Effector memory CD4-positive, alpha-beta T cell (primary cell): ENCODE data around the gene FOXL2NB.

Experiments
- DNase-seq, 3 donors: peaks; one replicate each; pipeline ENCODE4 v3.0.0-alpha.2; 2020
- H3K27ac ChIP-seq: 2 replicates; pipeline ENCODE4 v1.7.0; 2013; ENCODE audit warnings: mild to moderate bottlenecking, low read length, moderate library complexity; ENCODE audit not compliant: insufficient read depth, poor library complexity, severe bottlenecking
- H3K27me3 ChIP-seq: replicated peaks from 2 replicates; pipeline ENCODE4 v1.7.0; 2013; ENCODE audit warnings: mild to moderate bottlenecking, low read length; ENCODE audit not compliant: insufficient read depth, control insufficient read depth, poor library complexity, severe bottlenecking
- H3K36me3 ChIP-seq: 2 replicates; pipeline ENCODE4 v1.7.0; 2013; ENCODE audit warnings: mild to moderate bottlenecking, low read length, moderate library complexity; ENCODE audit not compliant: control insufficient read depth, insufficient read depth
- H3K4me1 ChIP-seq: 2 replicates; pipeline ENCODE4 v1.7.0; 2013; ENCODE audit warnings: low read length, mild to moderate bottlenecking; ENCODE audit not compliant: control insufficient read depth, insufficient read depth, poor library complexity, severe bottlenecking
- H3K4me3 ChIP-seq: 2 replicates; pipeline ENCODE4 v1.7.0; 2013; ENCODE audit warnings: low read length, low read depth, mild to moderate bottlenecking; ENCODE audit not compliant: insufficient read depth, poor library complexity, severe bottlenecking
- H3K9me3 ChIP-seq: 2 replicates; pipeline ENCODE4 v1.7.0; 2013; ENCODE audit warnings: mild to moderate bottlenecking, low read length, moderate library complexity; ENCODE audit not compliant: control insufficient read depth

FOXL2NB gene

DNA sequence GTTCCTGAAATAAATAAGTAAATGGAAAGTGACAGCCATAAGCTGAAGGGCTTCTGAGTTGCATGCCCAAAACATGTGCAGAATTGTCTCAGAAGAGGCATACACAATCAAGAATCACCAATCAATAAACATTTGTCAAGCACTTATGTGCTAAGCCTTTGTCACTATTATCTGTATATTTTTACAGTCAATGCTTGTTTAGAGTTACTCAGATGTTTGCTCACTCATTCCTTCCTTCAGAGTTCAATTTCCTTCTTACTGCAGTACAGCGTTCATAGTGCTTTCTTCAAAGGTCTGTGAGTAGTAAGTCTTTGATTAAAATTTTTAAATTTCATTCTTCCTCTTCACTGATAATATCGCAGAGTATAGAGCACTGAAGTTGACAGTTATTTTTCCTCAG, 17.2 kb downstream of the FOXL2NB start:
- Histone ChIP-seq H3K27ac (no peak overlapping the region), H3K4me3 (no peak overlapping the region), H3K4me1 (no peaks in the 10 kb centered on the region), H3K27me3 (peaks cover 27% of the 10 kb centered on the region), H3K36me3 (no peaks in the 10 kb centered on the region), H3K9me3 (no peaks in the 10 kb centered on the region)
- DNase-seq: no peak

DNA sequence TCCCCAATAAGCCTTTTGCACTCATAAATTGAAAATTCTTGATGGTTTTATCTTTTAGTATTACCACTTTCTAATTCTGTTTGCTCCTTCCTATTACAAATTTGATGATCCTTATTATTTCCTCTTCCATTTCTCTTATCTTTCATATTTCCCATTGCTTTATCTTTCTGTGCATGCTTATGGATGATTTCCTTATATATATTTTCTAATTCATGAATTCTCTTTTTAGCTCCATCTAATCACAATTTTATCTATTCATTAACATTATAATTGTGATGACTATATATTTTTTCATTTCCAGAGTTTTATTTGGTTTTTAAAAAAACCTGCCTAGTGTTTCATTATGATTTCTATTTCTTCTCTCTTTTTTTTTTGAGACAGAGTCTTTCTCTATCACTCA, 17.9 kb downstream of the FOXL2NB start:
- Histone ChIP-seq H3K9me3 (no peaks in the 10 kb centered on the region), H3K4me1 (no peaks in the 10 kb centered on the region), H3K27ac (no peak overlapping the region), H3K36me3 (no peaks in the 10 kb centered on the region), H3K4me3 (no peak overlapping the region), H3K27me3 (peaks cover 27% of the 10 kb centered on the region)
- no peak for DNase-seq

DNA sequence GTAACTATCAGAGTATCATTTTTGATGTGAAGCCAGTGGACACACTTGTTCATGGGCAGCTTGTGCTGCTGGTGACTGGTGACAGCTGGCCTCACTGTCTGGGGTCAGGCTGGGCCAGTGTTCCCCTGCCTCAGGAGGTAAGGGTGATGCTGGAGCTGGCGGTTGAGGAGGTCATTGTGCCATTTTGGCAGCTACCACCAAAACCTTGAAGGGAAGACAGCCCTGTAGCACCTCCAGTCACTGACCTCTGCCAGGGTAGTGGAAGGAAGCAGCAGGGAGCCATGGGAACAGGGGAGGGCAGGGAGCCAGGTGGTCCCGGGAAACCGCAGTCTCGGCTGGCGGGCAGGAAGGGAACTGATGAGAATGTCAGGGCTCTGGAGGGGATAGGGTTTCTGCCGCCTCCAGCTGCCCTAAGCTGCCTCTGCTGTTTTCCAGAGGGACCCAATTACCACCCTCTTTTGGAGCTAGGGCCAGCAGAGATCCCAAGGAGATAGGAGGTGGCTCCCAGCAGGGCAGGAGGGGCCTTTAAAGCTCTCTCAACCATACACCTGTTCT, 24.8 kb downstream of the FOXL2NB start:
- Histone ChIP-seq H3K36me3 (no peaks in the 10 kb centered on the region), H3K4me3 (no peak overlapping the region), H3K9me3 (no peaks in the 10 kb centered on the region), H3K4me1 (no peaks in the 10 kb centered on the region), H3K27ac (no peak overlapping the region), H3K27me3 (no peaks in the 10 kb centered on the region)
- DNase-seq: no peak

DNA sequence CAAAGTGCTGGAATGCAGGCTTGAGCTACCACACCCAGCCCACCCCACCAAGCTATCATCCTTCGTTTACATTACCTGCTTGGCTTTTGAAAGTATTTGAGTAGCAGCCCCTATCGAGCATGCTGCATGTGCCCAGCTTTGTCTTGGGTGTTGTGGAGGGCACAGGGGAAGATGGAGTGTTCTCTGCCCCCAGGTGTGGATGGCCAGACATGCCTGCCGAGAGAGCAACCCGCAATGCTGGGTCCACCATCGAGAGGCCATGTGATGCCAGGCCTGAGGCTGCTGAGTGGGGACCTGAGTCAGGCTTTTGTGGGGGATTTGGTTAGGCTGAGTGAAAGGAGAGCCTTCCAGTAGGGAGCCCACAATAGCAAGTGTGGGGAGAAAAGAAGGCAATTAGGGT, 25.9 kb downstream of the FOXL2NB start:
- H3K36me3 ChIP-seq: no peaks in the 10 kb centered on the region
- DNase-seq: no peak
- no peak overlapping the region for H3K27ac ChIP-seq
- H3K4me3 ChIP-seq: no peak overlapping the region
- H3K4me1 ChIP-seq: no peaks in the 10 kb centered on the region
- no peaks in the 10 kb centered on the region for H3K9me3 ChIP-seq
- H3K27me3 ChIP-seq: no peaks in the 10 kb centered on the region

DNA sequence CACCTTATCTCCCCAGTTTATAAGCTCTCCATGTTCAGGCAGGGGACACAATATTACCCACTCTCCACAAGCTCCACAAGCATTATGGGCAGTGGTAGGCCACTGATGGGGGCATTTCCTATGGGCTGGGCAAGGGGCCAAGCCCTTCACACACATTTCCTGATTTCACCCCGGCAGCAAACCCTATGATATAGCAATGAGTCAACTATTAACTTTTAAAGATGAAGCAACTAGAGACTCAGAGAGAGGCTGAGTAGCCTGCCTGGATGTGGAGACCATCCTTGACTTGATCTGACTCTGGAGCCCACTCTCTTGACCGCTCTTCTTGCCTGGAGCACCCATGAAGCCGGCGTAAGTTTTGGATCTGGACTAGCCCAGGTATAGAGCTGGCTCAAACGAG, 27.4 kb downstream of the FOXL2NB start:
- H3K9me3 ChIP-seq: no peaks in the 10 kb centered on the region
- no peaks in the 10 kb centered on the region for H3K36me3 ChIP-seq
- no peak for DNase-seq
- no peak overlapping the region for H3K4me3 ChIP-seq
- H3K4me1 ChIP-seq: no peaks in the 10 kb centered on the region
- H3K27ac ChIP-seq: no peak overlapping the region
- H3K27me3 ChIP-seq: no peaks in the 10 kb centered on the region

DNA sequence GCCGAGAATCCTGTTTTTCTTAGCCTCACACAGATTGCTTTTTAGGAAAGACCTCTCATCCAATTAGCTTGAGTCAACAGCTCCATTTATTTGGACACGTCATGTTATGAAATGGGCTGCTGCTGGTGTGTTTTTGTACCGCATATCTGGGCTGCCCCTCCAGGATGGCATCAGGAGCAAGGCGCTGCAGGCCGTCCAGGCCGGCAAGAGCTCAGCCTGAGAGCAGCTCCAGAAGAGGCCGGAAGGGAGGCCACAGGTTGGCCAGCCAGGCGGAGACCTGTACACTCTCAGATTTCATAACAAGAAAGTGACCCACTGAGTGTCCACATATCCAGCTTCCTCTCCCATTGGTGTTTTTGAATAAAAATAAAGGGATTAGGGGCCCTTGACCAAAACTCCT, 28.3 kb downstream of the FOXL2NB start:
- Histone ChIP-seq H3K36me3 (no peaks in the 10 kb centered on the region), H3K27me3 (no peaks in the 10 kb centered on the region), H3K27ac (no peak overlapping the region), H3K4me1 (no peaks in the 10 kb centered on the region), H3K4me3 (no peak overlapping the region), H3K9me3 (no peaks in the 10 kb centered on the region)
- no peak for DNase-seq

DNA sequence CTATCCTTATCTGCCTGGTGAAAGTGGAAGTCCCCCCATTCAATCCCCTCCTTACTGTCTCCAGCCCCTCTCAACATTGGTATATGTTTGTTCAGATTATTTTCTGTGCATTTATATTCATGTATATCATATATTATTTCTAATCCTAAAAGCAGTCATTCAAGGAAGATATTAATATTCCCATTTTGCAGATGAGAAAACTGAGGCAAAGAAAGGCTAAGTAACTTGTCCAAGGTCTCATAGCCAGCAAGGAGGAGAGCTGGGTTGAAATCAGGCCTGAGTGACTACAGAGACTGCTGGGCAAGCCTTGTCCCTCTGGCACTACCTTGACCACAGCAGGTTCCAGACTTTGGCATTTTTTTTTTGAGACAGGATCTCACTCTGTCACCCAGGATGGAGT, 29.0 kb downstream of the FOXL2NB start:
- no peak for DNase-seq
- no peaks in the 10 kb centered on the region for H3K4me1 ChIP-seq
- no peaks in the 10 kb centered on the region for H3K27me3 ChIP-seq
- no peak overlapping the region for H3K4me3 ChIP-seq
- H3K9me3 ChIP-seq: no peaks in the 10 kb centered on the region
- H3K27ac ChIP-seq: no peak overlapping the region
- H3K36me3 ChIP-seq: no peaks in the 10 kb centered on the region

DNA sequence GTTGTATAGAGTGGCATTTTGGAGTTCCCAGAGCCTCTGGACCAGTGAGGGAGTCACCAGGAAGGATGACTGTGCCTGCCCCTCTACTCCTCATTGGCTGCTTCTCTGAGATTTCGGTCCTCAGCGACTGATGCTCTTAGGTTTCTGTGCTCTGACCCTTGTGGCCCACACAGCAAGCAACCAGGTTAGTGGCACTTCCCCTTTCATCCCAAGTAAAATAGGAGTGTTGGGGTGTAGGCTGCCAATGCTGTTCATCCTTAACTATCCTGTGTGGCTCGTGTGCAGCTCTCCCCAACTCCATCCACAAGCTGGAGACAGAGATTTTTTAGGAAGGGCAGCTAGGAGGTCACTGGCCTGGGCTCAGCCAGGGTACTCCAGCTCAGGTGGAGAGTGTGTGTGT, 37.8 kb downstream of the FOXL2NB start:
- no peak for DNase-seq

DNA sequence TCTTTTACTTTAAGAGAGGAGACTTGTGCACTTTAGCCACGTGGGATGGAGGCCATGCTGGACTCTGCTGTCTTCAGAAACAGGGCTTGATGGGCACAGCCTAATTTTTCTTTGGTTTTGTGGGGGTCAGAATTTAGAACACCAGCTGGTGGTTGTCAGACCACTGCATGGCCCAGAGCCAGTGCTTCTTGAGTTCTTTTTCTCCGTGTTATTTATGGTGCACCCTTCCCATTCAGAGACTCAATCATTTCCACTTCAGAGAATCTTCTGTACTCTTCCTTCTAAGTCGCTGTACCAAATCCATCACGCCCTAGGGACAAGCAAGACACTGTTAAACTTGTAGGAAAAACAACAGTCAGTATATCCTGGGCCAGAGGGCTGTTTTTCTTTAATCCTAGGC, 38.9 kb downstream of the FOXL2NB start:
- Histone ChIP-seq H3K27me3 (no peaks in the 10 kb centered on the region), H3K36me3 (no peaks in the 10 kb centered on the region), H3K9me3 (no peaks in the 10 kb centered on the region), H3K27ac (no peak overlapping the region), H3K4me3 (no peak overlapping the region), H3K4me1 (no peaks in the 10 kb centered on the region)
- no peak for DNase-seq

More for the DNA sequence above, 37.8 kb downstream of the FOXL2NB start:
- no peaks in the 10 kb centered on the region for H3K27me3 ChIP-seq
- no peaks in the 10 kb centered on the region for H3K9me3 ChIP-seq
- H3K27ac ChIP-seq: no peak overlapping the region
- no peaks in the 10 kb centered on the region for H3K4me1 ChIP-seq
- H3K4me3 ChIP-seq: no peak overlapping the region
- H3K36me3 ChIP-seq: no peaks in the 10 kb centered on the region

DNA sequence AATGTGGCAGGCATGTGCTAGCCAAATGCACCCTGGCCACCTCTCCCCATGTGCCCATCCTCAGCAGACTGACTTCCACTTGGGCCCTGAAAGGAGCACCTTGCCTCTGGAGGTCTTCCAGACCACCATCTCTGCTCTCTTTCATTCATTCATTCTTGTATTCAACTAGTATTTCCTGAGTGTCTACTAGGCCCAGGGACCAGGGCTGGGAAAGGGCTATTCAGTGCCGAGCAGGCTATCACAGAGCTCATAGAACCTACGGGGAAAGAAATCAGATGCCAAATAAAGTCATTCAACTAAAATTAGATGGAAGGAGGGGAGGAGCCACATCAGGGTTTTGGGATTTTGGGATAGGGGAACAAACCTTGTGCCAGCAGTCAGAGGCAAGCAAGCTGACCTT, 40.2 kb downstream of the FOXL2NB start:
- H3K36me3 ChIP-seq: no peaks in the 10 kb centered on the region
- no peaks in the 10 kb centered on the region for H3K4me1 ChIP-seq
- DNase-seq: no peak

DNA sequence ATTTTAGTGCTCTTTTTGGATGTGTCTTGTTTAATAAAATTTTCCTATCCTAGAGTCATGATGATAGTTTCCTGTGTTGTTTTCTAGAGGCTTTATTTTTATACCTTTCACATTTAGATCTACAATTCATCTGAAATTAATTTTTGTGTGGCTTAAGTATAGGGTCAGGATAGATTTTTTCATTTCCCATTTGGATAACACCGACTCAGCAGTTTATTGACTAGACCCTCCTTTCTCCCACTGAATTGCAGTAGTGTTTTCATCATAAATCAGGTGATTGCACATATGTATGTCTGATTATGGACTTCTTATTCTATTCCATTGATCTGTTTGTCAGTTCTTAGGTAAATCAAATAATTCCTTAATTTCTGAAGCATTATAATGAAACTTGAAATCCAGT, 48.7 kb downstream of the FOXL2NB start:
- Histone ChIP-seq H3K4me1 (no peaks in the 10 kb centered on the region), H3K4me3 (no peak overlapping the region), H3K9me3 (no peaks in the 10 kb centered on the region), H3K36me3 (no peaks in the 10 kb centered on the region), H3K27ac (no peak overlapping the region), H3K27me3 (no peaks in the 10 kb centered on the region)
- no peak for DNase-seq

More for the DNA sequence above, 40.2 kb downstream of the FOXL2NB start:
- Histone ChIP-seq H3K27ac (no peak overlapping the region), H3K27me3 (no peaks in the 10 kb centered on the region), H3K9me3 (no peaks in the 10 kb centered on the region), H3K4me3 (no peak overlapping the region)
